ENCODE results near the gene ANO2.
"Not testable (repeated sequence)": the region's sequence is repeated elsewhere in the genome, so short reads cannot be mapped to it uniquely, and the experiment has no call there.

Gene ANO2

GRCh38 chr12:5546616-5547015, 398.4 kb downstream of the ANO2 start:
- DNase-seq (ENCODE audit: low read depth) = no peak

- no peak for DNase-seq (ENCODE audit: low read depth)
These were observed 407.3 kb downstream of the ANO2 start for GRCh38 chr12:5537771-5538170.

DNA sequence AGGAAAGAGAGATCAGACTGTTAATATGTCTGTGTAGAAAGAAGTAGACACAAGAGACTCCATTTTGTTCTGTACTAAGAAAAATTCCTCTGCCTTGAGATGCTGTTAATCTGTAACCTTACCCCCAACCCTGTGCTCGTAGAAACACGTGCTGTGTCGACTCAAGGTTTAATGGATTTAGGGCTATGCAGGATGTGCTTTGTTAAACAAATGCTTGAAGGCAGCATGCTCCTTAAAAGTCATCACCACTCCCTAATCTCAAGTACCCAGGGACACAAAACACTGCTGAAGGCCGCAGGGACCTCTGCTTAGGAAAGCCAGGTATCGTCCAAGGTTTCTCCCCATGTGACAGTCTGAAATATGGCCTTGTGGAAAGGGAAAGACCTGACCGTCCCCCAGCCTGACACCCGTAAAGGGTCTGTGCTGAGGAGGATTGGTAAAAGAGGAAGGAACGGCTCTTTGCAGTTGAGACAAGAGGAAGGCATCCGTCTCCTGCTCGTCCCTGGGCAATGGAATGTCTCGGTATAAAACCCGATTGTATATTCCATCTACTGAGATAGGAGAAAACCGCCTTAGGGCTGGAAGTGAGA, 407.9 kb downstream of the ANO2 start:
- not testable (repeated sequence) for DNase-seq (ENCODE audit: low read depth)

- DNase-seq (ENCODE audit: low read depth) = no peak
These were observed 409.5 kb downstream of the ANO2 start for GRCh38 chr12:5535541-5535940.

DNA sequence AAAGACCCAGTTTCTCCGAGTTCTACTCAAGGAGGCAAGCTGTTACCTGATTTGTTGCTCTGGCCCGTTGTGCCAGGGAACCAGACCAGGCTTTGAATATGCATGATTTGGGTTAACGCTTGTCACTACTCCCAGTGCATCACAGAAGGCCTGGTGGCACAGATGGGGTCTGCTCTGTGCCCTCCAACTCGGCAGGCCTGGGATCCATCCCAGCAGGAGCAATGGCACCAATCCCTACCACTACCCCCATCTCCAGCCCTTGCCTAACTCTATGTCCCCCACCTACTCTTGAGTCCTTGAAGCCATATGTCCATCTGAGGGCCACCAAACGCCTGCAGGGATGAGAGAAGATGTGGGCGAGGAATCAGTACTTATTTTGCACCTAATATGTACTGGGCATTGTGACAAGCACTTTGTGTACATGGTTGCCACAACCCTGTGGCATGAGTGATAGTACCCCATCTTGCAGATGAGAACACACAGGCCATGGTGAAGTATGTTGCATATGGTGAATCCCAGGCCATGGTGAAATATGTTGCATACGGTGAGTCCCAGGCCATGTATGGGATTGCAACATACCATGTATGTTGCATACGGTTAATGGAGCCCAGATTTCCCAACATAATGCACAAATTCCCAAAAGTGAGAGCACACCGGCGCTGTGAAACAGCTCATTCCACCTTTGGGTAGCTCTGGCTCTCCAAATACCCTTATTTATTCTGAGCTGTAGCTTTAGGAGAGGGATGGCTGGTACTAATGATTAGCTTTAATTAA, 410.4 kb downstream of the ANO2 start:
- no peak for DNase-seq (ENCODE audit: low read depth)

- DNase-seq (ENCODE audit: low read depth) = no peak
These were observed 411.7 kb downstream of the ANO2 start for GRCh38 chr12:5533368-5533767.

DNA sequence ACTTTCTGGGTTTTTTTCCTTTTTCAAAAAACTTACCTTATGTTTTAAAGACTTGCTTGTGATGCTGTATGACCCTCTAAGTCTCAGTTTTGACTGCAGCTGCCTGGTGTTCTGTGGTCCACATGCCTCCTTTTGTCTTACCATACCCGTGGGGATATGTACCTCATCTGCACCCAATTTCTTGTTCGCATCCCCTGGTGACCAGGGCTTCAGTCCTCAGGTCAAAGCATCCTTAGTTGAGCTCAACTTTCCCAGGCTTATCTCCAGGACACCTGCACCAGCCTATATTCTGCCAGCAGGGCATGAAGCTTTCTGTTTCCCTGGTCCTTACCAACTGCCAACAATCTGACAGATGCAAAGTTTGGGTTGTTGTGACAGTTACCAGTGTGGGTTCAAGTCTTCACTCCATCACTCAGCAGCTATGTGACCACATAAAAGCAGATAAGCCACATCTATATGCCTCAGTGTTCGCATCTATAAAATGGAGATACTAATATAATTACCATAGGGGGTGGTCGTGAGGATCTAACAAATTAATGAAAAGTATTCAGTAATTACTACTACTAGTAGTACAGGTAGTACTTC, 419.2 kb downstream of the ANO2 start:
- no peak for DNase-seq (ENCODE audit: low read depth)

DNA sequence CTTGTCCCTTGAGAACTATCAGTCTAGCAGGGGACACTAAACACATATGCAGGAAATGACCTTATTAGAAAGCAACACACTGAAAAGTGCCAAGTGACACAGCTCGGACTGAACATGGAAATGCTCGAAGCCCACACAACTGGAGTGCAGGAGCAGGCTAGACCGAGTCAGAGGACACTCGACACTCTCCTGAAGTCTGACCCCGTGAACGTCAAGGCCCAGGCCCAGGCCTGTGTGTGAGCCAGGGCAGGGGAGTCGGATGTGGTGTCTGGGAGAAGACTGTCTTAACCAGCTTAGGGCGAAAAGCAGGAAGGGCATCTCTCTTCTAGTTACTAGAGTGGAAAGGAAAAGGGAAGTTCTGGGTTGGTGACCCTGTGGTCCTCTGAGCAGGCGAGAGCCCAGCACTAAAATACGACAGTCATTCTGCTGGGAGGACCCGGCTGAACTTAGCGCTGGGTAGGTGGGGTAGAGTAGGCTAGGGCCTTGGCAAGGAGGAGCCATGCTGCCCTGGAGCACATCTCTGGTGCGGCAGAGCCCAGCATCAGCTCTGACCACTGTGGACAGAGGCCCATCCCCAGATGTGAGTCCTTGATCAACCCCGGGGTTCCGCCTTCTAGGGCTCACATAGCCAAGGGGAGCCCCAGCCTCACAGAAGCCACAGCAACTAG, 420.2 kb downstream of the ANO2 start:
- DNase-seq (ENCODE audit: low read depth) = no peak

GRCh38 chr12:5524116-5524768, 420.8 kb downstream of the ANO2 start:
- no peak for DNase-seq (ENCODE audit: low read depth)

DNA sequence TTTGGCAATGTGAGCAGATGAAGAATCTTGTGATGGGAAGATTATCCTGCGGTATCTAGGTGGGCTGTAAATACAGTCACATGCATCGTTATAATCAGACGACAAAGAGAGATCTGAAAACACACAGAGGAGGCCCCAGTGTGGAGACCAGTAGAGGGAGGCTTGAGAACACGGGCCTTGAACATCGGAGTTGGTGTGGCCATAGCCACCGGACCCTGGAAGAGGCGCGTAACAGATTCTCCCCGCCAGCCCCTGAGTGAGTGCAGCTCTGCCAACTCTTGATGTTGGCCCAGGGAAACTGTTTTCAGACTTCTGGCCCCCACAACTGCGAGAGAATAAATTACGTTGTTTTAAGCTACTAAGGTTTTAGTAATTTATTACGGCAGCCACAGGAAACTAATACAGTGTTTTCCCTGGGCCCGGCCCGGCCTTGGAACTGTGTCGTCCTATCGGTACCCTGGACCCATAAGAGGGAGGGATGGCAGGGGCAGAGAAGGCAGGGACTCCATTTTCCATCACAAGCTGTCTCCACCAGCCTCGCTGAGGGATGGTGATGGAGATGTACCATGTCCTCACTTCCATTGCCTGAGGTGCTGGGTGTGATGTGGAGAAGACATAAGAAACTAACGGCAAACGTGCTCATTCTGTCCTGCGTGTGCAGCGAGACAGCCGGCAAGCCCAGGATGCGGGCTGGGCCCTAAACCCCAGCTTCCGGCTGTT, 421.5 kb downstream of the ANO2 start:
- DNase-seq (ENCODE audit: low read depth) = no peak

- DNase-seq (ENCODE audit: low read depth) = no peak
These were observed 422.4 kb downstream of the ANO2 start for GRCh38 chr12:5522432-5523335.

DNA sequence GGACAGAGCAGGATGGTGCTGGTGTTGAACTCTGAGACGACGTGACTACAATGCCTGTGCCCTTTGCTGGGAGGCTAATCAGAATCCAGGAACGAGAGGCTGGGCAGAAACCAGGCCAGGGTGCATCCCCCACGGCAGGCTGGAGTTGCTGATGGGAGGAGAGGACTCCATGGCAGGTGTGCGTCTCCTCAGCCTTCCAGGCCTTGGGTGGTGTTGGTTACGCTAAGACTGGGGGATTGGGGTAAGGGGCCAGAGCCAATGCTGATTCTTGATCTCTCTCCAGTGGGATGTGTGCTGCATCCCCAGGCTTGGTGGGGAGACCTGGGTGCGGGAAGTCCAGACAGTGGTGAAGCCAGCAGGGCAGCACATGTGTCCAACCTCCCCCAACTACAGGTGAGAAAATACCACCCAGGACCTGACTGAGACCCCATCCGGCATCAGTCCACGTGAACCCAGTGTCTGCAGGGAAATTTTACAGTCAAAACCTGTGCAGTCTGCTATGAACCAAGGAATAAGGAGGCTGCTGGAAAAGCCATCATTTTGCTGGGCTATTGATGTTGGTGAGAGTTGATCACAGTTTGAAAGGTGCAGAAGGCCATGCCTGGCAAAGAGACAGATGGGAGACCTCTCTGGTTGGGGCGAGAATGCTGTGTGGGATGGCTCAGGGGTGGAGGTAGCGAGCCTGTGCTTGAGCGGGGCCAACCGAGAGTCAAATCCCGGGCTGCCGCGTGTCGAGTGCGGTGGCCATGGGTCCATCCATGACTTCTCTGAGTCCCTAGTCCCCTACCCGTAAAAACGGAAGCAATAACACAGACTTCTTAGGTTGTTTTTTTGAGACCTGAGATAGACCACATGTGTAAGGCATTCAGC, 423.4 kb downstream of the ANO2 start:
- no peak for DNase-seq (ENCODE audit: low read depth)

GRCh38 chr12:5520831-5521230, 424.2 kb downstream of the ANO2 start:
- no peak for DNase-seq (ENCODE audit: low read depth)

GRCh38 chr12:5520037-5520436, 425.0 kb downstream of the ANO2 start:
- no peak for DNase-seq (ENCODE audit: low read depth)

DNA sequence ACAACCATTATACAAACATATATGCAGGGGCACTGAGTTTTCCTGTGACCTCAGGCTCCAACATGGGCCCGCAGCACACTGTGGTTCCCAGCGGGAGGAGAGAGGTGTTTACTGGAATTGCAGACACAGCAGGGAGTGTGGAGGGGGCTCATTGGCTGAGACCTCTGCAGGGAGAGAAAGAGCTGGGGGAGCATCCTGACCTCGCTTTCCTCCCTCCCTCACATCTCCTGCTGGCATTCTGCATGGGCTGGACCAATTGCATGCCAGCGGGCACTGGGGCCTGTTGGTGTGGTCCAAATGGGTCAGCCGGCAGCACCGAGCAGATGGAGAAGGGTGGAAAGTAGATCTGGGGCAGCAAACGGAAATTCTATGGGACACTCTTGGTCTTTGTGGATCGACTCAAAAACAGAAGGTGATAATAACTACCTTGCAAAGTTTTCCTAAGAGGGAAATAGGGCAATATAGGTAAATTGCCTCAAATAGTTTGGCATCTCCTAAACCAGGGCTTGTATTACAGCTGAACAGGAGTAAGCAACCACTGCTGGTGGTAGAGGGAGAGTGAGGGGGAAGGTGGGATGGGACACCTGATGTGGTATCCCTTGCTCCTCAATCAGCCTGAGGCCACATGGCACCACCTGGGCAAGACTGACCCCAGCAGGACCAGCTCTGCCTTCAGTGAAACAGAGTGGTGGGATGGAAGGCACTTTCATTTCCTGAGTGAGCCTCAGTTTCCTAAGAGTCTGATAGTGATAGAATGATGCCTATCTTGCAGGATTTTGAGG, 426.3 kb downstream of the ANO2 start:
- DNase-seq (ENCODE audit: low read depth) = no peak

DNA sequence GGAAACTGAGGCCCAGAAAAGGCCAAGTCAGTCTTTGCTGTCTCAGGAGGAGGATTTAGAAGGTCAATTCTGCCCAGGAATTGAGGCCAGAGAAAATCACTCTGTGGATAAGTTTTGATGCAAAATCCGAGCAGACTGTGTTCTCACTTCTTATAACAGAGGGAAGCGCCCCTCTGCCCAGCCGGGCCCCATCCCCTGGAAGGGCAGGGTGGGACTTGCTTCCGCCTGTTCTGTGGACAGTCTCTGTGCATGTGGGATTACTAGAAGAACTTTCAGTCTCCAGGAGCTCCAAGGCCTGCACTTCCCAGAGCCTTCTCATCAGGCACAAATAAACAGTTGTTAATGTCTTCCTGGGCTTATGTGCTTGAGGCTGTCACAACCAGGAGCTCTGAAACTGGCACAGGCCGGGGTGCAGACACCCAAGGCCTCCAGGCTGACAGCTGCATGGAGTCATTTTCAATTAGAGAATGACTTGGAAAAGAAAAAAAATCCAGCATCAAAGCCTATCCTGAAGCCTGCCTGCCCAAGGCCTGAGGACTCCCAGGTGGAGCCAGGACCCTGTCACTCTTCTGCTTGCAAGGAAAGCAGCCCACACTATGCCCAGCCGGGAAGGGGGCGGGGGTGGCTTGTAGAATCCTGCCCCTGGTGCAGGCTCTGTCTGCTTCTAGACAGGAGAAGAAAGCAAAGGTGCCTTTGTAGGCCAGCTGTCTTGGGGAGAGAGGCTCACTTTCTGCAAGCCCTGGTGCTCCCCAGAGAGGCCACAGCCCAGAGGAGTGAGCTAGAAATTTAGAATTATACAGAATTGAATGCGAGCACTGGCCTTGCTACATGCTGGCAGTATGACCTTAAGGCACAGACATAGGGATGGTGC, 428.5 kb downstream of the ANO2 start:
- no peak for DNase-seq (ENCODE audit: low read depth)

DNA sequence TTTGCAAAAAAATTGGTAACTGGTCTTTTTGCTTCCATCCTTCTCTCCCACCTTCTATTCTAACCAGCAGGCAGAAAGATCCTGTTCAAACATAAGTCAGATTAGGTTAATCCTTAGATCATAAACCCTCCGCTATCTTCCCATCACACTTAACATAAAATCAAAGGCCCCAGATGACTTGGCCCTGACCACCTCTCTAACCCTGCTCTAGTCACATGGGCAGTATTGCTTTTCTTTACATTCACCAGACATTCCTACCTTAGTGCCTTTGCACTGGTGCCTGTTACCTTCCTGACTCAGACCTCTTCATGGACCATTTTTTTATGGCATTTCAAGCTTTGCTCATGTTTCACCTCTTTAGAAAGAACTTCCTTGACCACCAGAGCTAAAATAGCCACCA, 429.6 kb downstream of the ANO2 start:
- no peak for DNase-seq (ENCODE audit: low read depth)

GRCh38 chr12:5514545-5514944, 430.5 kb downstream of the ANO2 start:
- no peak for DNase-seq (ENCODE audit: low read depth)

Measured in iris pigment epithelial cell (primary cell).